HG02759 (cell line): ENCODE data around the gene GRAP2.

Experiments
- ATAC-seq: cut with Tn5 transposase; IDR thresholded peaks from one replicate; pipeline ENCODE4 v1.9.1; 2021; ENCODE audit warnings: mild to moderate bottlenecking, moderate library complexity; ENCODE audit not compliant: unreplicated experiment

The GRAP2 gene

DNA sequence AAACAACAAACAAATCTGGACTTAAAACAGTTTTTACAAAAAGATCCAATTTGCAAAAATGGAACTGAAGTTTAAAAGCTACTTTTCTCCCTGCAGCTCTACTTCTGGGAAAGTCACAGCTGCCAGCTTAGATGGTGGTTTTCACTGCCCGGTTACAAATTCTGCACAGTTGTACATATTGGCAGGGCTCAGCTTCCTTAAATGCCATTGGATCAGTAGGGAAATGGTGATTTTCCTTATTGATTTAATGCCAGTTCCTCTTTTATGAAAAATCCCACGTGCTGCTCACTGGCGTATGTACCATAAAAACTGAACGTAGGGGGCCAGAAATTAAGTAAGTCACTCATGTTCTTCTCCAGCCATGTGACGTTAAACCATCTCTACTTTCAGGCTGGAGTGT lies 22.8 kb downstream of the GRAP2 start:
- no peak for ATAC-seq

DNA sequence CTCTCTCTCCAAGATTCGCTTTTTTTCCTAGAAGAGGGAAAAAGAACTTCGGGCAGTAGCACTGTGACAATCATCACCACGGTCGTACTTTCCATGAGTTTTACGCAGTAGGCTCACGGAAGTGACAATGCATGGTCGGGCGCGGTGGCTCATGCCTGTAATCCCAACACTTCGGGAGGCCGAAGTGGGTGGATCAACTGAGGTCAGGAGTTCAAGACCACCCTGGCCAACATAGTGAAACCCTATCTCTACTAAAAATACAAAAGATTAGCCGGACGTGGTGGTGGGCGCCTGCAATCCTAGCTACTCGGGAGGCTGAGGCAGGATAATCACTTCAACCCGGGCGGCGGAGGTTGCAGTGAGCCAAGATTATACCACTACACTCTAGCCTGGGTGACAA lies 23.4 kb downstream of the GRAP2 start:
- ATAC-seq = no peak

DNA sequence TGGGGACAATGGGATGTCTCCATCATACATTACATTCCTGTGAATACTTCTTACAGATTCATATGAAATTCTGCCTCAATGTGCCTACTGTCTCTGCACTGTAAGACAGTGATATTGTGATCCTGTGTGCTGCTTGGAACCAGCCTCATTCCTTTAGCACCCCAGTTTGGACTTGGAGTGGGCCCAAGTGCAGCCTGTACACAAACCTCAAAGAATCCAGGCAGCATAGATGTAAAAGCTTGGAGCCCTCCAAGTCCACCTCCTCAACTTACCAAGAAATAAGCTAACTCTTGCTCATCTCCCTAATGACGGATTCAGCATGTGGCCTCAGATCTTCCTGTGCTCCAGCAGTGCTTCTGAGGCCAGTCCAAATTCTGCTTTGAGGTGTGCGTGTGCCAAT lies 24.4 kb downstream of the GRAP2 start:
- ATAC-seq = no peak

DNA sequence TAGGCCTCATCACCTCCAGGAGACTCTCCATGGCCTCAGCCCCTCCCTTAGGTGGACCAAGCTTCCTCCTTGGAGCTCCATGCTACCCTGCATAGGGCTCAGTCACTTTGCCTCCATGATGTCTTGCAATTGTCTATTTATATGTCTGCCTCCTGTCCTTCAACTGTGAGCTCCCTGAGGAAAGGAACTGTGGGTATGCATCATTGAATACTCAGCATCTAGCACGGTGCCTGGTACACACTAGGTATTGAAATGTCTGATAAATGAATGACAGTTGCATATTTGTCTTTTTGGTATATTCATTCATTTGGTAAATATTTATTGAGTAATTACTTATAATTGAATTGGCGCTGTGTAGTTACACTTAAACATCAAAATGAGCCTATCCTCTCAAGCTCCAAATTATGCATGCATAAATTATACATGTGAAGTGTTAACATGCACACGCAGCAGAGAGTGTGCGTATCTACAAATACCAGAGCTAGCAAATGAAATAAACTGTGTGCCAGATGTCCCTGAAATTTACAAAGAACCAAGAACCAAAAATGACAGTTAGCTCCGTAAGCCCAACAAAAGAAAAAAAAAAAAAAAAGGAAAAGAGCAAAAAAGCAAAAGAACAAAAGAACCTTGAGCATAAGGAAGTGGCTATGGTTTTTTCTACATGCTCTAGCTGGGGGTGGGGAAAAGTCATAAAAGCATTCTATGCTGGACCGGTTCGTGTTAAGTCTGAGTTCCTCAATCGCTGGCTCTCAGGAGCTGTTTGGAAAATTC lies 25.2 kb downstream of the GRAP2 start:
- no peak for ATAC-seq

DNA sequence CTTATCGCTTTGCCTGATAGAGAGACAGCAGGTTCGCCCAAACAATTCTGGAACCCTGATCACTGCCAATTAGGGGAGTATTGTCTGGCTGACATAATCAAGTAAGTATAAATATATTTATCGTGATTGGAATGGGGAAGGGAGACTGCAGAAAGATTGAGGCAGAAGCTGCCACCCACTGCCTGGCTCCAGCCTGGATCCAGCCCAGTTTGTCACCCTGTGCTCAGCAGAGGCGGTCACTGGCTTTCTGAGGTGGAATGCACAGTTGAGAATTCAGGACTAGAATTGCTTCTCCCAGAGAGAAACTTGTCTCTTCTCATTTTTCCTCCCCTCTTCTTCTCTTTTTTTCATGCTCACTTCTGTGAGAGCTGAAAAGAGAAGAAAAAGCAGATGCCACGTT lies 25.9 kb downstream of the GRAP2 start:
- no peak for ATAC-seq

DNA sequence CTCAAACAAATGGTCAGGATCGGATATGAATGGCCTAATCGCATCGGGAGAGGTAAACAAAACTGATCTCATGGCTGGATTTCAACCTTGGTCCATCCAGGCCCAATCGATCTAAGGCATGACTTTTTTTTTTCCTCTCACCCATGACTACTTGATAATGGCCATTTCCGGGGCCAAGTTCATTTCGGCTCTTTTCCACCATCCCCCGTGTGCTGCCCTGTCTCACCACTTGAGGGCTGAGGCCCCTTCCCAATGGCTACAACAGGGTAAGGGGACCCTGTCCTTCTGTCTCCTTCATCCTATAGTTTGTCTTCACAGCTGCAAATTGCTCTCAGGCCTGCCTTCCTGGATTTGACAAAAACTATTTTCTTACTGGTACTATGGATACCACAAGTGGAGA lies 26.7 kb downstream of the GRAP2 start:
- ATAC-seq = no peak

DNA sequence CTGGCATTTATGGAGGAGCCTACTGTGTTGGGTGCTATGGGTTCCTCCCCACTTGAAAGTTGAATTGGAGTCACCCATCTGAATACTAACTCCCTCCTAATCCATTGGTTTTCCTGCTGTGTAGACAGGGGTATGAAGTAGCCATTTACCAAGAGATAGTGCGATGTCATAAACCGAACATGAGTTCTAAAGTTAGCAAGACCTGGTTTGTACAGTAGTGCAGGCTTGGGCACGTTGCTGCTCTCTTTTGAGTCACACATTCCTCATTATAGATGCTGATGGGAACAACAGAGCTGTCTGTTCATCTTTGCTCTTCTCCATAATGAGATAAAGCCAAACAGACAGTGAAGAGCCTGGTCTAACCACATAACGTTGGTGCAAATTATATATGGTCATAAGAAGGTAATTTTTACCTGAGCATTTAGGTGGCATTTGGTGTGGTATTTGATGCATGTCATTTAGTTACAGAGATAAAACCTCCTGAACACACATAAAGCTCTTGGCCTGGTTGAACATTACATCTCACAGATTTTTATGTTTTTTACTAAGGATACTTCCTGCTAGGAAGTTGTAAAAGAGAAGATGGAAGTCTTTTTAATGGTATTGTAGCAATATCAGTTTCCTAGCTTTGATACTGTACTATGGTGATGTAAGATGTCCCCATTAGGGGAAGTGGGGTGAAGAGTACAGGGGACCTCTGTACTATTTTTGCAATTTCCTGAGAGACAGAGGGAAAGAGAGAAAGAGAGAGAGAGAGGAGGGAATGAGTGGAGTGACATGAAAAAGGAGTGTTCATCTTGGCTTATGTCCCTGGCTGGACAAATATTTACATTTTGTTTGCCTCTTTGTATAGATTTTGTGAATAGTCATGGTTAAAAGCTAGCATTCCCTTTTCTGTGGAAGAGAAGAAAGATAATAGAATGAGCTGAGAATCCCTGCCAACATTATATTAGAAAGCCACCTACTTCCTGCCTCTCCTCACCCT lies 27.9 kb downstream of the GRAP2 start:
- ATAC-seq = no peak

DNA sequence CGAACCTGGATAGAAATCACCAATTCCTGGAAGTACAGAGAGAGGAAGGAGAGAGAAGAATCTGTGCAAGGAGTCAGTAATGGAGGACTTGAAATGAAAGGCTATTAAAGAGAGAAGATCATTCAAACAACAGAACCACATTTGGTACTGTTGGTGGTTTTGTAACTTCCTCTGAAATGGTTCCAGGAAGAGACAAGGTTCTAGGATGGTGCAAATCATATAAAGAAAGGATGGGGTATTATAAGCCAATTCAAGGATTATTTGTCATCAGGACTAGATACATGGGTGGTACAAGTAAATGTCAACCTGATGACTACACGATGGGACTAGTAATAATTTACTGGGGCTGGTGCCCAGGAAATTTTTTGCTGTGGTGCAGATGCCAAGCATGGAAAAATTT lies 30.4 kb downstream of the GRAP2 start:
- ATAC-seq = no peak

DNA sequence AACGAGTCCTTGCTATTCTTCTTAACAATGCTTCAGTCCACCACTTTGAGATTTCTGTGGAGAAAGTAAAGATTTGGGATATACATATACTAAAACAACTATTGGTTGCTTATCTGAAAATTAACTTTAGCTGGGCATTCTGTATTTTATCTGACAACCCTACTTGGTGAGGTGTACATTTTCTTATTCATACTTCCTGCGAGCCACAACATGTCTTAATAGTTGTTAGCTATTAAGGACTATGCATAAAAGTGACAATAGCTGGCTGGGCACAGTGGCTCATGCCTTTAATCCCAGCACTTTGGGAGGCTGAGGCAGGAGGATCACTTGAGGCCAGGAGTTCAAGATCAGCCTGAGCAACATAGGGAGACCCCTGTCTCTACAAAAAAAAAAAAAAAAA lies 31.3 kb downstream of the GRAP2 start:
- ATAC-seq = no peak

DNA sequence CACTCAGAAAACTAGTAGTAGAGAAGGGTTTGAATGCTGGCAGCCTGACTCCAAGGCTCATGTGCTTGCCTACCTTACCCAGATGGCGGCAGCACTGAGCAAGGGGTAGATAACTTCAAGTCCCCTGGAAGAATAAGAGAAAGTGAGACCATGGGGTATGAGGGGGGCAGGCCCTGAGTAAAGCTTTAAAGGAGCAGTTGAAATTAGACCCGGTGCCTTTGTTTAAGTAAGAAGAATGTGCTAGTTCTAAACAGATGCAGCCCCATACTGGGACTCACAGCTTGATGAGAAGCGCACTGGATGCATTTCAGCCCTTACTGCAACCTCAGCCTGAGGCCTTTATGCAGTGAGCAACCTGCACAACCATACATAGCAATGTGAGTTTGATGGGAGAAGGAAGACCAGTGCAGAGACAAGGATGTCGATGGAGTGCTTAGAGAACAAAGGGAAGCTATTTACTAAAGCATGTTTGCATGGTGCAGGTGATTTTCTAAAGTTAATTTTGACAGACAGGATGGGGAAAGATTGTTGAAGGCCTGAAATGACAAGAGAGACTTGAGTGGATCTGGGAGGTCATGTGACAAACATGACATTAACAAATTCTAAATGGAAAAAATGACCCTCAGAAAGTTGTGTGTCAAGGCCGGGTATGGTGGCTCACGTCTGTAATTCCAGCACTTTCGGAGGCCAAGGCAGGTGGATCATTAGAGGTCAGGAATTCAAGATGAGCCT lies 32.2 kb downstream of the GRAP2 start:
- ATAC-seq = no peak

DNA sequence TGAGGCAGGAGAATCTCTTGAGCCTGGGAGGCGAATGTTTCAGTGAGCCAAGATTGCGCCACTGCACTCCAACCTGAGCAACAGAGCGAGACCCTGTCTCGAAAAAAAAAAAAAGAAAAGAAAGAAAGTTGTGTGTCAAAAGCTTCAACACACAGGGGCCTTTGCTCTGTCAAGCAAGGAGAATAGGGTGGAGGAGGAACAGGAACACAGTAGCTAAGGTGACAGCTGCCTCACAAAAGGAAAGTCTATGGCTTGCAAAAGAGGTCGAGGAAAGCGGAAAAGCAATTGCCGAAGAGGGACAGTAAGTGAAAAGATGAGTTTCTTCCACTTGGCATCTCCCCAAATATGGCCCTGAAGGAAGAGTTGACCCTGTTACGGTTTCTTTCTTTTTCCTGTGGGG lies 32.9 kb downstream of the GRAP2 start:
- no peak for ATAC-seq

DNA sequence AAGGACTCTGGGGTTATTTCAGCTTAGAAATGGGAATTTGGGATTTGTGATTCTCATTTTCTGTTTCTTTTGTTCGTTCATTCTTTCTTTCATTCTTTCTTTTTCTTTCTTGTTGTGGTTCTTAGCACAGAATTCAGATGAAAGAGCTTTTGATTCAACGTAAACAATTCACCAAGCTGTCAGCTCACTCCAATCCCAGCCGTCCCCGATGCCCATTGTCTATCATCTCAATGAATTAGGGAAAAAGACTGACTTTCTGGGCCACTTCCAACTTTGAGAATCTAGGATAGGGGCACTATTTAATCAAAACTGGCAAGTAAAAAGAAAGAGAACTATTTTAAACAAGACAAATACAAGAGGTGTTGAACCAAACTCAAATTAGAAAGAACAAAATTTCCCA lies 34.2 kb downstream of the GRAP2 start:
- ATAC-seq = no peak

DNA sequence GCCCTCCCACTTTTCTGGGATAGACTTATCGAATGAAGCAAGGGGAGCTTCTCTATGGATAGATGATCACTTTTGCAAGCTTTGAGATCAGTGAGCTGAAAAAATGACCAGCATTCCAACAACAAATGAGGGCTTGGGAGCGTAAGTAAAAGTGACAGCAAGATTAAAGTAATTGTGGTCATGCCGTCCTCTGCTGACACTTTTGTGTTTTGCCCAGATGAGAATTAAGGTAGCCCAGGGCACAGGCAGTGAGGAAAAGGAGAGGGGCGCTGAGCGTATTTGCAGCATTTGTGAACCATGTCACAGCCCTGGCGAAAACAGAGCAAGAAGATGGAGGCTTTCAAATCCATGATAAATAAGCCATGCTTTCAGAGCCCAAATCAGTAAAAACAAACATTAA lies 34.7 kb downstream of the GRAP2 start:
- ATAC-seq = no peak

DNA sequence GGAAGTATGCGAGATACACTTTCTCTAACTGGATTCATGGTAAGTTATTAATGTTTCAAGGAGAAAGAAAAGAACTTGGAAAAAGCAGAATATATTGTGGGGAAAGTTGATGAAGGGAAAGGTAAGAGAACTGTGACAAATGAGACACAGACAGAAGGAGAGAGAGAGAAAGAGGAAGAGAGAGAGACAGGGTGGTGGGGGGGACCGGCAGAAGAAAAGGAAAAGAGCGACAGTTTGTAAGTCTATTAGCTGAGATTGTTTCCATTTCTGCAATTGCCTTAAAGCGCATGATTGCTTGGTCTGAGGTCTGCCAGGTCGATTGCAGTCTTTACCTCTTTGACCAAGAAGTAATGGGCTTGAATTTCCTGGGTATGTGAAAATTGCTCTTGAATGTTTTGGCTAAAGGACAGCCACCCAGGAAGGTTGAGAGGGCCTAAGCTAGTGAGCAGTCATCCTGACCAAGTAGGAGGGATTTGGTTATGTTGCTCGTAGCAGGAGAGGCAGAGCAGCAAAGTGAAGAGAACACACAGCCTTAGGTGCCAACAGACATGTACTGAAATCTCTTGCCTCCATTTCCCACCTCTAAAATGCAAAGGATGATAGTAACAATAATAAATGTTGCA lies 35.8 kb downstream of the GRAP2 start:
- ATAC-seq = no peak

DNA sequence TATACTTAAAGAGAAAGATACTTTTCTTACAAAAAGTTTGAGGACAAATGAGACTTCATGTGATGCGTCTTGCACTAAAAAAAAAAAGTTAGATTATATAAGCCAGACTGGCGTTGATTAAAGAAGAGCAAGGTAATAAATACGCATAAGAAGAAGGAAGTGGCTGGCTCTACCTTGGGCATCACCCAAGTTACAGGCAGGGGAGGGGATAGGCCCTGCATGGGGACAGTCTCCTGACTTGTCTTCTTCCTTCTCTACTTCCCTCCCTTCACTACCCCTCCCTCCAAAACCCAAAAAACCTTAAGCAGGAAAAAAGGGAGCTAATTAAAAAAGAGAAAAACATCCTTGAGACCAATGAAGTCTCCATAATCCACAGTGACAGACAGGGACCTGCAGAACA lies 37.0 kb downstream of the GRAP2 start:
- ATAC-seq = no peak

DNA sequence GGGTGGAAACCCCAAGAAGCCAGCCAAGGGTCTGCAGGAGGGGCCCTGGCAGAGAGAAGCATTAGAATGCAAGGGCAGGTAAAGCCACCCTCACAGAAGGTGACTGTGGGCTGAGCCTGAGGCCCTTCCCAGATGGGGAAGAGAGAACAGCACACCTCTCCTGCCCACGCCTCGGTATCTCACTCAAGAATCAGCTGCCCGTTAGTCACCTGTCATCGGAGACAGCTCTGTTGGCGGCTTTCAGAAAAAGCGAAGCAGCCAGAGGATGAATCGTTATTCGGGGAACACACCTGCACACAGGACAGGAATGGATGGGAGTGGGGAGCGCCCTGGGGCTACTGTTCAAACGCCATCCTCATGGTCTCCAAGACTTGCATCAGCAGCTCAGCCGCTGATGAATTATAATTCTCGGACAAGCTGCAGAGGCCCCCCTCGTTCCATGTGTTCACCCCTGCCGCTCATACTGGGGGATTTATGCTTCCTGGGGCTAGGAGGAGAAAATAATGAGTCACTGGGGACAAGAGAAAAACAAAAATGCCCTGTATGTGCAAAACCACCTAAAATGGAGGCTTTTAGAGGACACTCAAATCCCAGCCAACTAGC lies 37.7 kb downstream of the GRAP2 start:
- ATAC-seq = no peak

DNA sequence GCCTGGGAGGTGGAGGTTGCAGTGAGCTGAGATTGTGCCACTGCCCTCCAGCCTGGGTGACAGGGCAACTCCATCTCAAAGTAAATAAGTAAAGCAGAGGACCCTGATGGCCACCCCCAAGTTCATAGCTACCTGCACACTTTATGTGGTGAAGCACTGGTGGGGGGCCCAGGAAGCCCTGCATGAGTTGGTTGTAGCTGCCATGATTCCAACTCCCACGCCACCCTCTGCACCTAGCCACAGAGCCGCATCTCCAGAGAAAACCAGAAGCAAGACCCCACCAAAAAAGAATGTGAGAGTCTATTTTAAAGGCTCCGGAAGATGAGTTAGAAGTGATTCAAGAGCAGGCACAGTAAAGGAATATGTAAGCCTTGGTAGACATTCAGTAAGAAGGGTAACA lies 38.9 kb downstream of the GRAP2 start:
- no peak for ATAC-seq

DNA sequence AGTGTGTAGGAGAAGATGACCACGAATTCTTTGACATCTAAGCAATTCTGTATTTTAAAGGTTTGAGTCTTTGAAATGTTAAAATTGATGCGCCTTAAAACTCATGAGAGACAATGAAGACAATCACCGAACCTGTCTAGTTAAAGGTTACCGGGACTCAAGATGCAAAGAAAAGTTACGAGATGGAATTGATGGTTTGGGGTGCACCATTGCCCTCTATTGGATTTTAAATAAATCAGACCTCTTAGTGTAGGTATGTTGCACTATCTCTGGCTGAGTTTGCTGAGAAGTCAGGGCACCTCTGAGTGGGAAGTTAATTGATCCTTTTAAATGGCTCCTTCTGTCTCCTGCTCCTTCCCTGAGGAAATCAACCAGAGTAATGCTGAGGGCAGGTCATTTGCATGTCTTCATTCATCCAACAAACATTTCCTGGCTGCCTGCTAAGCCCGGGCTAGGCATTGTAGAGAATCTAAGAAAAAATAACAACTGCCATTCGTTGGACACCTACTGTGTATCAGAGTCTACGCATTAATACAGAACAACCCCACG lies 39.9 kb downstream of the GRAP2 start:
- no peak for ATAC-seq

DNA sequence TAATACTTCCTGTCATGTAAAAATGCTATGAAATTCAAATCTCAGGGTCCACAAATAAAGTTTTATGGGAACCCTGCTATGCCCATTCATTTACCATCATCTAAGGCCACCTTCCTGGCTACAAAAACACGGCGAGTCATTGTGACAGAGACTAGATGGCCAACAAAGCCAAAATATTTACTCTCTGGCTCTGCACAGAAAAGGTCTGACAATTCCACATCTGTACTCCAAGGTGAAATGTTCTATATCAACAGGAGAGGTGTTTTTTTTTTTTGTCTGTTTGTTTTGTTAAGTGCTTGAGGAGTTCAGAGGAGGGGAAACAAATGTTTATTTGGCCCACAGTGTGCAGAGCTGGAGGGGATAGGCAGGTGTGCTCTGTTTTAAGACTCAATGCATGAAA lies 40.7 kb downstream of the GRAP2 start:
- ATAC-seq = no peak
